ENCODE data around the gene MYO7A.

MYO7A gene

GRCh38 chr11:77146261-77147035 is 18.4 kb downstream of the MYO7A start:
- no peak for DNase-seq (ENCODE audit: low read depth, low spot score)

GRCh38 chr11:77147036-77147315 is 18.9 kb downstream of the MYO7A start:
- no peak for DNase-seq (ENCODE audit: low read depth, low spot score)

- DNase-seq (ENCODE audit: low read depth, low spot score), result peak; percentile 43
These were observed 19.7 kb downstream of the MYO7A start for GRCh38 chr11:77147668-77148321.

- no peak for DNase-seq (ENCODE audit: low read depth, low spot score)
These were observed 21.1 kb downstream of the MYO7A start for GRCh38 chr11:77148963-77149715.

GRCh38 chr11:77149716-77150392 is 21.8 kb downstream of the MYO7A start:
- no peak for DNase-seq (ENCODE audit: low read depth, low spot score)

GRCh38 chr11:77150836-77151235 is 22.8 kb downstream of the MYO7A start:
- no peak for DNase-seq (ENCODE audit: low read depth, low spot score)

GRCh38 chr11:77151804-77152509 is 23.9 kb downstream of the MYO7A start:
- DNase-seq (ENCODE audit: low read depth, low spot score), result no peak

GRCh38 chr11:77152846-77153245 is 24.8 kb downstream of the MYO7A start:
- DNase-seq (ENCODE audit: low read depth, low spot score), result no peak

GRCh38 chr11:77153276-77154185 is 25.5 kb downstream of the MYO7A start:
- DNase-seq (ENCODE audit: low read depth, low spot score), result no peak

- no peak for DNase-seq (ENCODE audit: low read depth, low spot score)
These were observed 26.5 kb downstream of the MYO7A start for GRCh38 chr11:77154381-77155081.

GRCh38 chr11:77155082-77155475 is 27.0 kb downstream of the MYO7A start:
- no peak for DNase-seq (ENCODE audit: low read depth, low spot score)

GRCh38 chr11:77155556-77156130 is 27.6 kb downstream of the MYO7A start:
- DNase-seq (ENCODE audit: low read depth, low spot score), result no peak

- no peak for DNase-seq (ENCODE audit: low read depth, low spot score)
These were observed 28.6 kb downstream of the MYO7A start for GRCh38 chr11:77156396-77157195.

GRCh38 chr11:77158041-77158695 is 30.1 kb downstream of the MYO7A start:
- no peak for DNase-seq (ENCODE audit: low read depth, low spot score)

- DNase-seq (ENCODE audit: low read depth, low spot score), result no peak
These were observed 31.3 kb downstream of the MYO7A start for GRCh38 chr11:77159219-77159936.

GRCh38 chr11:77159937-77160495 is 32.0 kb downstream of the MYO7A start:
- no peak for DNase-seq (ENCODE audit: low read depth, low spot score)

- no peak for DNase-seq (ENCODE audit: low read depth, low spot score)
These were observed 35.2 kb downstream of the MYO7A start for GRCh38 chr11:77163271-77163670.
